Adrenal gland (tissue), 12 donors: ENCODE data around the gene CTNS. TPM values are rescaled to one million over a fixed set of nuclear protein-coding genes. Genes with fewer than 3 reads are reported as not detected.

ENCODE experiments used
- DNase-seq, 7 donors: peaks; one replicate each; pipeline ENCODE4 v3.0.0-alpha.2; 2019 to 2020
- H3K27ac ChIP-seq, 5 donors: fragments of 200-600 bp; sonication (generic) in 4 of 5; 1 replicate in 3 of 5; 2 replicates in 2 of 5; pipeline versions ENCODE4 v1.5.1 to v1.8.0; 2016 to 2020; ENCODE audit warnings: mild to moderate bottlenecking in 1 of 5
- H3K27me3 ChIP-seq: fragments of 200-600 bp; 2 replicates; pipeline ENCODE4 v1.8.0; 2021
- H3K36me3 ChIP-seq, 2 donors: fragments of 200-600 bp; replicated peaks in 1 of 2; 1 replicate in 1 of 2; 2 replicates in 1 of 2; pipeline versions ENCODE4 v1.5.1 to v1.8.0; 2018 to 2022
- H3K4me1 ChIP-seq, 2 donors: fragments of 200-600 bp; replicated peaks in 1 of 2; 1 replicate in 1 of 2; 2 replicates in 1 of 2; pipeline versions ENCODE4 v1.5.1 to v1.8.0; 2018 to 2021
- H3K4me3 ChIP-seq, 4 donors: fragments of 200-600 bp; sonication (generic) in 3 of 4; one replicate each; pipeline ENCODE4 v1.5.1; 2016 to 2018
- H3K9me3 ChIP-seq, 3 donors: fragments of 200-600 bp; sonication (generic) in 1 of 3; replicated peaks in 1 of 3; 1 replicate in 2 of 3; 2 replicates in 1 of 3; pipeline versions ENCODE4 v1.5.1 to v1.8.0; 2016 to 2021
- POLR2A ChIP-seq, 2 donors: fragments of 450-650 bp; IDR thresholded peaks; one replicate each; pipeline ENCODE4 v1.6.1; 2017; ENCODE audit warnings: antibody characterized with exemption in 2 of 2, mild to moderate bottlenecking in 2 of 2, moderate library complexity in 1 of 2
- WGBS, 4 donors: extraction: QIAGEN DNeasy Blood & Tissue Kit in 2 of 4; methylation state at CpG; one replicate each; pipeline versions ENCODE4 v1.1.5 to v1.1.7; 2013 to 2017; 5-methylcytosine and 5-hydroxymethylcytosine counted together
- intact Hi-C, 2 donors: fragments of 100-400 bp; cut with DNase I; formaldehyde crosslinking; loops; one replicate each; pipeline versions ENCODE4 v1.14.1 to v1.15.0; 2022 to 2023
- polyA plus RNA-seq, 3 donors: library from polyadenylated mRNA; stranded (reverse); fragments of 200-250 nt in 2 of 3; fragments of 350-450 nt in 1 of 3; fragmentation: Illumina TruSeq in 1 of 3; extraction: RNeasy Lipid Tissue Mini Kit (QIAGEN cat#74804) in 1 of 3; gene quantifications; one replicate each; pipeline ENCODE4 v1.2.3, GENCODE V29; 2013 to 2014
- total RNA-seq, 9 donors: library from RNA; depleted of rRNA in 4 of 9; stranded (reverse); fragments of >200 nt in 4 of 9; fragments of 120-200 nt in 1 of 9; fragmentation: NEBNext Ultra II Directional in 1 of 9; extraction: Animal tissue kit (Norgen Biotek cat#: 25700) in 1 of 9; gene quantifications; one replicate each; pipeline versions ENCODE4 v1.1.0 to v1.2.4, GENCODE V29; 2013 to 2023
- TF ChIP-seq, protein P1 (sequence below), 6 experiments: fragments of 450-650 bp in 4 of 6; fragments of 200-600 bp in 2 of 6; sonication (generic) in 1 of 6; IDR thresholded peaks; 1 replicate in 5 of 6; 2 replicates in 1 of 6; pipeline versions ENCODE4 v1.5.1 to v1.8.0; 2016 to 2021; ENCODE audit warnings: antibody characterized with exemption in 6 of 6, mild to moderate bottlenecking in 2 of 6, moderate library complexity in 1 of 6
- donor health status: healthy with polysubstance abuse.
- donor health status: Bipolar disorder and iron deficiency.
- donor health status: DM: yes; HTN: yes; CAD: no.
- donor health status: DM: no; HTN: no; CAD: no.
- donor health status: DM: no; HTN: no; CAD: no.
- donor health status: DM: yes; HTN: yes; CAD: no.

CTNS gene
- total and polyA plus RNA-seq, 12 donors, result 11.5 to 74.8 (median 29.6) TPM

GRCh38 chr17:3594976-3595375, 41.6 kb upstream of the CTNS start:
- no peaks in the 10 kb centered on the region for H3K9me3 ChIP-seq

GRCh38 chr17:3596804-3597464, 39.6 kb upstream of the CTNS start:
- no peaks in the 10 kb centered on the region for H3K27me3 ChIP-seq
- no peaks in the 10 kb centered on the region for H3K4me1 ChIP-seq
- H3K9me3 ChIP-seq, result no peaks in the 10 kb centered on the region
- intact Hi-C loops, result no loop called here
- H3K27ac ChIP-seq, result no peak overlapping the region
- 88 to 94% (median 92%) methylated on average over 16 to 27 of the region's 27 CpGs for WGBS, 4 donors
- no peak for TF ChIP-seq POLR2A (IDR thresholded peaks at IDR 0.05)
- TF ChIP-seq, protein P1, sequence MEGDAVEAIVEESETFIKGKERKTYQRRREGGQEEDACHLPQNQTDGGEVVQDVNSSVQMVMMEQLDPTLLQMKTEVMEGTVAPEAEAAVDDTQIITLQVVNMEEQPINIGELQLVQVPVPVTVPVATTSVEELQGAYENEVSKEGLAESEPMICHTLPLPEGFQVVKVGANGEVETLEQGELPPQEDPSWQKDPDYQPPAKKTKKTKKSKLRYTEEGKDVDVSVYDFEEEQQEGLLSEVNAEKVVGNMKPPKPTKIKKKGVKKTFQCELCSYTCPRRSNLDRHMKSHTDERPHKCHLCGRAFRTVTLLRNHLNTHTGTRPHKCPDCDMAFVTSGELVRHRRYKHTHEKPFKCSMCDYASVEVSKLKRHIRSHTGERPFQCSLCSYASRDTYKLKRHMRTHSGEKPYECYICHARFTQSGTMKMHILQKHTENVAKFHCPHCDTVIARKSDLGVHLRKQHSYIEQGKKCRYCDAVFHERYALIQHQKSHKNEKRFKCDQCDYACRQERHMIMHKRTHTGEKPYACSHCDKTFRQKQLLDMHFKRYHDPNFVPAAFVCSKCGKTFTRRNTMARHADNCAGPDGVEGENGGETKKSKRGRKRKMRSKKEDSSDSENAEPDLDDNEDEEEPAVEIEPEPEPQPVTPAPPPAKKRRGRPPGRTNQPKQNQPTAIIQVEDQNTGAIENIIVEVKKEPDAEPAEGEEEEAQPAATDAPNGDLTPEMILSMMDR (IDR thresholded peaks at IDR 0.05), result no peak
- no peaks in the 10 kb centered on the region for H3K36me3 ChIP-seq
- DNase-seq, result no peak
- no peak overlapping the region for H3K4me3 ChIP-seq

More at GRCh38 chr17:3594976-3595375, 41.6 kb upstream of the CTNS start:
- Histone ChIP-seq H3K27ac (no peak overlapping the region), H3K4me3 (no peak overlapping the region), H3K4me1 (no peaks in the 10 kb centered on the region), H3K36me3 (no peaks in the 10 kb centered on the region), H3K27me3 (no peaks in the 10 kb centered on the region)
- intact Hi-C loops, result no loop called here
- TF ChIP-seq POLR2A (IDR thresholded peaks at IDR 0.05), result no peak
- TF ChIP-seq, protein P1 (IDR thresholded peaks at IDR 0.05), result no peak
- no peak for DNase-seq
- WGBS, 4 donors, result 85 to 93% (median 91%) methylated on average over 15 of the region's 15 CpGs

GRCh38 chr17:3598078-3598477, 38.5 kb upstream of the CTNS start:
- intact Hi-C loops, result no loop called here
- 85 to 93% (median 88%) methylated on average over 4 to 13 of the region's 13 CpGs for WGBS, 4 donors

GRCh38 chr17:3600529-3601205, 35.9 kb upstream of the CTNS start:
- H3K4me1 ChIP-seq, result no peaks in the 10 kb centered on the region
- TF ChIP-seq POLR2A (IDR thresholded peaks at IDR 0.05), result no peak
- TF ChIP-seq, protein P1 (IDR thresholded peaks at IDR 0.05), result no peak
- H3K27me3 ChIP-seq, result no peaks in the 10 kb centered on the region
- WGBS, 4 donors, result 80 to 85% (median 82%) methylated on average over 15 of the region's 15 CpGs
- no peak overlapping the region for H3K27ac ChIP-seq
- no peak overlapping the region for H3K4me3 ChIP-seq
- no peaks in the 10 kb centered on the region for H3K36me3 ChIP-seq
- no peak for DNase-seq
- H3K9me3 ChIP-seq, result no peaks in the 10 kb centered on the region
- intact Hi-C loops, result no loop called here

More at GRCh38 chr17:3598078-3598477, 38.5 kb upstream of the CTNS start:
- no peaks in the 10 kb centered on the region for H3K27me3 ChIP-seq
- DNase-seq, result no peak
- no peak for TF ChIP-seq POLR2A (IDR thresholded peaks at IDR 0.05)
- H3K9me3 ChIP-seq, result no peaks in the 10 kb centered on the region
- no peaks in the 10 kb centered on the region for H3K36me3 ChIP-seq
- H3K27ac ChIP-seq, result no peak overlapping the region
- H3K4me1 ChIP-seq, result no peaks in the 10 kb centered on the region
- no peak overlapping the region for H3K4me3 ChIP-seq
